ENCODE measurements around the gene NUAK2.
"Not testable (repeated sequence)": the region's sequence is repeated elsewhere in the genome, so short reads cannot be mapped to it uniquely, and the experiment has no call there.

NUAK2 gene

DNA sequence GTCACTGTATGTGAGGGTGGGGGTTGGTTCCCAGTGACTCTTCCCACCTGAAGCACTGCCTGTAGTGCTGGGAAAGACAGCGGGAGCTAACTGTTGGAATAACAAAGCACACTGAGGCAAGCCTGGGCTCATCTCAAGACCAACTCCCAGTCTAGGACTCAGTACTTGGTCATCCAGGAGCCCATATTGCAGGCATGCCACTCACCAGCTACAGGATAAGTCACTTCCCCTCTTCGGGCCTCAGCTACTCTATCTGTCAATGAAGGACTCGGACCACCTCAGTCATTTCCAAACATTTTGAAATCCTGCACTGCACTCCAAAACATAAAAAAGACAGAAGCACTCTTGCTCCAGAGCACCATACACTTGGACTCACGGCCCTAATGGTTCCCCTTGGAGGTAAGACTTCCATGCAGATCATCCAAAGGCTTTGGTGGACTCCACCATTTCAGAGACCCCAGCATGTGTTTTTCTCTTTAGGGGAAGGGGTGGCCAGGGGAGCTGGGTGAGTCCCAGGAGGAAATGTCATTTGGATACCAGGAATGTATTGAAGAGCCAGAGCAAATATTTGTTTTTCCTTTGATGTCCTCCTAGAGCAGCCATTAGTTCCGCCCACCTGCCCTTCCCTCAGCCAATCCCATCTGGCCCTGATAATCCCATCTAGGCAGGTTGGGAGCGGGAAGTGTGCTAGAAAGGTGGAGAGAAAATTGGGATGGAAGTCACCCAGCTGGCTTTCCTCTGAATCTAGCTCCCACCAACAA is 3.1 kb downstream of the NUAK2 start:
- no peak for DNase-seq

DNA sequence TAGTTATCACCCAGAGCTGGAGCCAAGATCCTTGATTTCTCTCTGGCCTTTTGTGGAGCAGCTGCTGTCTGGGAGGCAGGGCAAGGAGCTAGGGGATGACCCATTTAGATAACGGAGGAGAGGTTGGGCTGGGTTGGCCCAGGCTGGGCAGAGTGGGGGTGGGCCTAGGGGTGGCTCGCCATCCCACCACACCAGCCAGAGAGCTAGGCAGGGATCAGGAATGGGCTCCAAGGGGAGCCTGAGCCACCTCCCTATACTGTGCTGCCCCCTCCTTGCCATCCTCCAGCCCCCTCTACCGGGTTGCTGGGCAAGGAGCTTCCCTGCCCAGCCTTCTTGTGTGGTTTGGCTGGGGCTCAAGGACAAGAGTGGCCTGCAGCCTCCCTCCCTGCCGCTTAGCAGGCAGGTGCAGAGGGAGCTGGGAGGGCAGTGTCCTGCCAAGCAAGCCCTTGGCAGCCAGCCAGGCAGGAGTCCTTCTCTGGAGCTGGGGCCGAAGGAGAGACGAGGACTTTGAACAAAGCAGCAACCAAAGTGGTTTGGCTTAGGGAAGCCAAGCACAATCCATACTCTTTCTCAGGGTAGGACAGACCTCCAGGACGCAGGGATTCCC is 4.1 kb downstream of the NUAK2 start:
- DNase-seq, result no peak

DNA sequence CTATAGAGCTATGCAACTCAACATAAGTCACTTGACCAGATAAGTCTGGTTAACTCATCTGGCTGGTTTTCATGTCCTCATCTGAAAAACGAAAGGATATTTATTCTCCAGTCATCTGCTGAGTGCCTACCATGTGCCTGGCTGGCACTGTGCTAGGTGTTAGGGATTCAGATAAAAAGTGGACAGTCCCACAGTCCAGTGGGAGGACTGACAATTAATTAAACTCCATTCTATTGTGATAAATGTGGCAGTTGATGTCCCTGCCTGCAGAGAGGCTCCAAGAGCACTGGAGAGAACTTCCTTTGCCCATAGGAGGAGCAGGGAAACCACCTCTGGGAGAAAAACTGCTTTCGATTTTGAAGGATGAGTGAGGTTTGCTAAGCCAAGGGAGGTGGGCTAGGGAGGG is 5.4 kb downstream of the NUAK2 start:
- DNase-seq, result no peak

DNA sequence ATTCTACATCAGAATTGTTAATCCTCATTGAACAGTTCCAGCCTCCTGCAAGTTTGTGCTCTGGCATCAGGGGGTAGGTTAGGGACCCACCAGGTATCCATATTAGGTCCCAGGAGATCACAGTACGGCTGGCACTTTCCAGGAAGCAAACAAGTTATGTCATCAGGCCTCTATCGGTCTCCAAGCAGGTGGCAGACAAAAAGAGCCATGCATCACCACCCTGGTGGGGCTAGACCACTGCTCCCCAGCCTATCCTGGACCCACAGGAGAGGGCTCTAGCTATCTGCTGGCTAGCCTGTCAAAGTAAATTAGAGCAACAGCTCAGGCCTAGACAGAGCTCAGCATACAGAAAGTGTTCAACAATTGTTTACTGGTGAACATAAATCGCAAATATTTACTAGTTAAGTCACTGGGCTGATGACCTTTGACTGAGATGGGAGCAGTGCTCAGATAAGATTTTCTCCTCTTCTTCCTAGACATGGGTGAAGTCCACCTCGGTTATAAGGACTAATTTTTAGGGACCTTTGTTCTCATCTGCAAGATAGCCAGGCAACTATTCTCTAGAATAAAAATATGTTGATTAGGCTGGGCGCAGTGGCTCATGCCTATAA is 6.4 kb downstream of the NUAK2 start:
- no peak for DNase-seq

DNA sequence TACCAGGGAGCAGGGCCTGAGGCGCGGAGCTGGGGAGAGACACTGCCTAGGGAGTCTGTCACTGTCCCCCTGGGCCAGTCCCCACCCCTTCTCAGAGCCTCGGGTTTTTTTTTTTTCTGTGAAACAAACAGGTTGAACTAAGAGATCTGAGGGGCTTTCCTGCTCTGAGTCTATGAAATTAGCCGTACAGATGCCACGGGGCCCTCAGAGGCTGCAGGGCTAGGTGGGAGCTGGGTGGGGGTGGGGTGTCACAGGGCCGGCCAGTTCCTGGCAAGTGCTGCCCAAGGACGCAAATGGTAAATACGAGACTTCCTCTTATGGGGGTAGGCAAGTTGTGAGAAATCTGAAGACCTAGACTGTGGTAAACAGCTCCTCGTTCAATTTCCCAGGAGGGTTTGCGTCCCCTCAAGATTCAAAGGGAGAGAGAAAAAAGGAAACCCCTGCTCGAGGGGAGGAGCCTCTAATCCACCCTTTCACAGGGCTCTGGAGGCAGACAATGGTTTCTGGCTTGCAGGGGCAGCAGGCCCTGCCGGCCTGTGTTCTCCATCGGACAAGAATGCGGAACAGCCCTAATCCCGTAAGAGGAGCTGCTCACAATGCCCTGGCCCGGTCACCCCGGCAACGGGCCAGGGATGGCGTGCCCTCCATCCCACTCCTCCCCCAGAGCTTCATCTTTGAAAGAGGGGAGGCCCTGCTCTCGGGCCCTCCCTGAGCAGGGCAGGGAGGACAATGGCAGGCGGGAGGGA is 7.8 kb downstream of the NUAK2 start:
- no peak for DNase-seq

DNA sequence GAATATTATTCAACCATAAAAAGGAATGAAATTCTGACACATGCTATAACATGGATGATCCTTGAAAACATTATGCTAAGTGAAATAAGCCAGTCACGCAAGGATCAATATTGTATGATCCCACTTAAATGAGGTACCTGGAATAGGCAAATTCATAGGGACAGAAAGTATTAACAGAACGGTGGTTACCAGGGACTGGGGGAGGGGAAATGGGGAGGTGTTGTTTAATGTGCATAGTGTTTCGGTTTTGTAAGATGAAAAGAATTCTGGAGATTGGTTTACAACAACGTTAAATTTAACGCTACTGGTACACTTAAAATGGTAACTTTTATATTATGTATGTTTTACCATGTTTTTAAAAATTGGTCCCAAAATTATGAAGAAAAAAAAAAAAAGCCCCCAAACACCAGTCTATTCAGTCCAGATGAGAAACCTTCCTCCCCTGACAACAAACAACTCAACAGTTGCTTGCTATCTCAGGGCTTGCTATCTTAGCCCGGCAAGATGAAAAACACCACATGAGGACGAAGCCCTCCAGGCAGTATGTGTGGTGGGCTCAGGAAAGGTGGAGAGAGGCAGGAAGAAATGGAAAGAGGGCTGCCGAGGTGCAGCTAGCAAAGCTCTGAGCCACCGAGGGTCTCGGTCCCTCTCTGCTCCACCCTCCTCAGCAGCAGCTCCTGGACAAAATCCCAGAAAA is 8.5 kb downstream of the NUAK2 start:
- no peak for DNase-seq

DNA sequence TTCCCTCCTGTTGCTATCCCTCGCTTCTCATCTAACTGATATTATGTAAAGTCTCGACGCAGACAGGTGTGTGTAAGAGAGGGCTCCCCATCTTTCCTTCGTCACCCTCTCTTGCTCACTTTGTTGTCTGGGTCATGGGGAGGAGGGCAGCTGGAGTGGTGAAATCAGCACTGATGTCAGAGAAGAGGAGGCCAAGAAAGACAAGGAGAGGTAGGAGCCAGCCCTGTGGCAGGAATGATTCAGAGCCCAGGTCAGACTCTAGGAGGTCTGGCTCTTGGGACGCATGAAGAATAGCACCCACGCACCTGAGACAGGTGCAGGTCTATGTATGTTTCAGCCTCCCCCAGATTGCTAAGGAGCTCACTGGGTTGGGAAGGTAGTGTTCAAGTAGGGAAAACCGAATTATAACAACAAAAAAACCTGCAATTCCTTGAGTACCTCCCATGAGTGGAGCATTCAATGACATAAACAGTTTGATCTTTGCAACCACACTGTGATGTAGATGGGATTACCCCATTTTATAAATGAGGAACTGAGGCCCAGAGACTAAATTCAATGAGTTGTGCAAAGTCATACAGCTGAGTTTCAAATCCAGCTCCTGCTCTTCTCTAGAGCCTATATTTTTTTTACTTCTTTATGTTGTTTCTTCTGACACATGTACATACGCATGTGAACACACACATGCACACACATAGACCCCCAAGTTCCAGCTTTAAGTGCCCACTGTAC is 10.4 kb downstream of the NUAK2 start:
- no peak for DNase-seq

DNA sequence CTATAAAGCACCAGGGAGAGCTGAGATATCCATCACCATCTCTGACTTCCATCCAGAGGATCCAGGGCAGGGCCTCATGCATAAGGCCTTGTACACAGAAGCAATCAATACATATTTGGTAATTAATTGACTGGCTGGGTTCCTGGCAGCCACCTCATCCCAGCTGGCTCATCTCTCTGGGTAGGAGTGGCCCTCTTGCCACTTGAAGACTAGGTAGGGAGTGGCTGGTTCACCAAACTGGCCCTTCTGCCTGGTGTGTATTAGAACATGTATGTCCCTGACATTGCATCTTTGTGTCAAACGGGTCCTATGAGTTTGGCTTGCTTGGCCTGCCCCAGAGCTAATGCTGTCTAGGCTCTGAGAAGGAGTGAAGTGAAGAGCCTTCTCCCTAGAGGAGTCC is 11.8 kb downstream of the NUAK2 start:
- no peak for DNase-seq

DNA sequence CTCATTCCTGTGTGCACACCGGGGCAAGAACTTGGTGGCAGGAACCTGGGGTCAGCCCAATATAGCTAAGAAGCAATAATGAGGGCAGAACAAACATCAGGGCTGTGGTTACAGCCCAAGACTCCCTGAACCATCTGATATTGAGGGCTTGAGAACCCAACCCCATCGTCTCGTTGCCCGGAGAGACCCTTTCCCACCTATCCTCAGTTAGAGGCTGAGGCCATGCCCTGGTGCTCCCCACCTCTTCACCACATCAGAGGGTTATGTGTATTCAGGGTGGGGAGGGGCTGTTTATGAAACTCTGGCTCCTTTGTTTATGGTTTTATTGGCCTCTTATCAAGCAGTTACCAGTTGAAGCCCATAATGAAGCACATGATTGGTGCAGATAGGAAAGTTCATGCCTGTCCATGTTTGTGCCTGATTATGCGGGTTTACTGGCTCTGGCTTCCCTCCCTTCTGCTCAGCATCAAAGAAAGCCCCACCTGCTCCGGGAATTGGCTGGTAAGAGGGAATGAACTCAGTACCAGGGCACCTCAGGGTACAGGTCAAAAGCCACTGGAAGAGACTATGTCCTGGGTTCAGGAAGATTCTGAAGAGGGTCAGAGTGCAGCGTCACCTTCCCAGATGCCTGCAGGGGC is 14.5 kb downstream of the NUAK2 start:
- no peak for DNase-seq

DNA sequence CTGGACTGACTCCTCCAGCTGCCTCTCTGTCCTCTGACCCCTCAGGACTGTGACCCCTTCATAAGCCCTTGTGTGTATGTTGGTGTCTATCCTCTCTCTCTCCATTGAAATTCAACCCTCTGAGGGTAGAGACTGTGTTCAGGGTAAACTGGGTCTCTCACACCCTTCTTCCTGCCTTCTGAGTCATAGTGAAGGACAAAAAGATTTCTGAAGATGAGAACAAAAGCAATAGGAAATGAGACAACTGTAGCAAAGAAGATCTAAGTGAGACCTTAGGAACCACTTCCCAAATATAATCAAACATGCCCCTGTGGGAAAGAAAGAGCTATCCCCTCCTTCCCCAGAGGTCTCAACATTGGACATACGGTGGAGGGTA is 16.9 kb downstream of the NUAK2 start:
- DNase-seq, result no peak

DNA sequence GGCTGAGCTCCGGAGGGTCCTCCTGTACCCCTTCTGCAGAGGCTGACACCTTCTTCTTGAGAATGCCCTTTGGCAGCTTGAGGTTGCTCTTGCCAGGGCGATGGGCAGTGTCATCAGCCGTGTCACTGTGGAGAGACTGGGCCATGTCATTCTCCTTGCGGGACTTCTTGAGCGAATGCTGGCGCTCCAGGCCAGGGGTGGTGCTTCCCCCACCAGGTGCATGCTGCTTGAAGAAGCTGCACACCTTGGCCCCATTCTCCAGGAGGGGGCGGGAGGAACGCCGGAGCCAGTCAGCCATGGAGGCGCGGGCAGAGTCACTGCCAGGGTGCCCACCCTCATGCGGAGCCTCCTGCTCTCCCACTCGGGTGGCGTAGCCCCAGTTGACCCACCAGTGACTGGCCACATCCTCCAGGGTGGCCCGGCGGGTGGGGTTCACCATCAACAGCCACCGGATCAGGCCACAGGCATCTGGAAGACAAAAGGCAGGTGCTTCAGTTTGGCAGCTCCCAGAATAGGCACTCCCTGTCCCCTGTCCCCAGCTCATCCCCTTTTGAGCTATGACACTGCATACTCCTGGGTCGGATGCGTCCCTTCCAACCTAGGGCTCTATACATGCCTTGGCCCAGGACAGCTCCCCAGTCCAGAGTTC is 17.4 kb downstream of the NUAK2 start:
- DNase-seq, result no peak

DNA sequence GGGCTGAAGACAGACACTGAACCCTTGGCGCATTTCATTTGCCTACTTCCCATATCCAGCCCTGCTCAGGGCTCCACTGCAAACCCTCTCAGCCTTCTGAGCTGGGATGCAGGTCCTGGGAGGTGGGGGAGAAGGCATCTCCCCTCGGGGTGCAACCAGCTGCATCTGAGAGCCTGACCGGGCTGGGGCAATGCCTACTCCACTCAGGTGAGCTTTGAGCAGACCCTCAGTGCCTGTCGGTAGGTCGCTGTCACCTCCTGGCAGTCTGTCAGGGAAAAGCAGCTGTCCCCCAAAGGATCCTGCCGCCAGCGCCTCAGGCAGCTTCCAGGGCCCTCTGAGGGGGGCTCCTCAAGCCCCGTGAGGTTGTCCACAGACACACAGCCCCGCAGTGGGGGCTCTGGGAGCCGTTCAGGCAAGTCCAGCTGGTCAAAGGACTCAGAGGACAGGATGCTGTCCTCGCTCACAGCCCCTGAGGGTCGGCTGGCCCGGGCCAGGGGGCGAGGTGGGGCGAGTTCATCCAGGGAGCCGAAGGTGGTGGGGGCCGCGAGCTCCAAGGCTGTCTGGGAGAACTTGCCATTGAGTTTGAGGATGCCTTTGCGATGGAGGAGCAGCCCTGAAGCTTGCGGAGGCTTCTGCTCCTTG is 18.2 kb downstream of the NUAK2 start:
- DNase-seq, result no peak

DNA sequence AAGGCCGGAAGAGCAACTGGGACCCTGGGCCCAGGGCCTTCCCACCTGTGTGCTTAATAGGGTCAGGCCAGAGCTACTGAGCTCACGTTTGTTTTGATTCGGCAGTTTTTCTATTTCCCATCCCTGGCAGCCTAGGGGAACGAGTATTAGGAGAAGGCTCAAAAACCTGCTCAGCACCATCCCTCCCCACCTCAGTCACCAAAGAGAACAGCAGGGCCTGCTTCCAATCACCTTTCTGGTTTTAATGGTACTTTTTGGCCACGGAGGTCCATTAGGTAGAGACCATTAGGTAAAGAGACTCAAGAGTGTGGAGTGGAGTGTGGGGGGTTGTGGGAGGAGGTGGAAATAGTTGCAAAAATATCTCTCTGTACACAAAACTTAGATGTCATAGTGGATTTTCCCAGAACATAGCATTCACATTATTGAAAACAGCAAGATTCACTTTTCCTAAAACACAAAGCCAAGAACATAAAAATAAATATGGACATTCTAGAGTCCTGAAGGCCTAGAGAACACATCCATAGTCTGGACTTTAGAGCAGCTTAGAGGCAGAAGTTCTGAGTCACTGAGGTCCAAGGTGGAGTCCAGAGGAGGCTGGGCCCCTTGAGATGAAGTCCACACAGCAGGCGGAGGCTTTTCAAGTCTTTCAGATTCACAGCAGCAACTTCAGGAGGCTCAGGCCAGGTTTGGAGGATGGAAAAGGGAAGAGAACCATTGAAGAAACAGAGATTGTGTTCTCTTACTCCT is 19.5 kb downstream of the NUAK2 start:
- no peak for DNase-seq

DNA sequence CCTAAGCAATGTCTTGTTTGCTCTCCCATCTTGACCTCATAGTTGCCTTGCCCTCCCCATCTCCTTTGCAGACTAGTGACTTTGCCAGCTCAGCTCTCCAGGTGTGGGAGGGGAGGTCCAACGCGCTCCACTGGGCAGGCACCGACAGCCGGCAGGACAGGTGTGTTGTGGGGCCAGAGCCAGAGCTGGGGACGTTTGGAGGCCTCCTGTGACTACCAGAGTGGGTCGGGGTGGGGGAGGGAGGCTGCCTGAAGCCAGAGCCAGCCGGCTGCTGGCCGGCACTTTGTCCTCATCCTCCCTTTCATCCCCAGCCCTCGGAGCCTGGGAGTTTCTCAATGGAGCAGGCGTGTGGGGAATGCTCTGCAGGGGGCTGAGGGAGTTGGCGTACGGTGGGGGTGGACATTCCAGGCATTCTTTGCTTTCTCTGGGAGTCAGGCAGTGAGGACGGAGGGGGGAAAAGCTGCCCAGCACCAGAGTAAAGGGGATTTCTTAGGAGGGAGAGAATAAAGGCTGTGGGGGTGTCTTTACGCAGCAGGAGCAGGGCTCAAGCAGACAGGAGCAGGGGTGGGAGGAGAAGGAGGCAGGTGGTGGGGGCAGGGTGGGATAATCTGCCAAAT is 20.2 kb downstream of the NUAK2 start:
- no peak for DNase-seq

DNA sequence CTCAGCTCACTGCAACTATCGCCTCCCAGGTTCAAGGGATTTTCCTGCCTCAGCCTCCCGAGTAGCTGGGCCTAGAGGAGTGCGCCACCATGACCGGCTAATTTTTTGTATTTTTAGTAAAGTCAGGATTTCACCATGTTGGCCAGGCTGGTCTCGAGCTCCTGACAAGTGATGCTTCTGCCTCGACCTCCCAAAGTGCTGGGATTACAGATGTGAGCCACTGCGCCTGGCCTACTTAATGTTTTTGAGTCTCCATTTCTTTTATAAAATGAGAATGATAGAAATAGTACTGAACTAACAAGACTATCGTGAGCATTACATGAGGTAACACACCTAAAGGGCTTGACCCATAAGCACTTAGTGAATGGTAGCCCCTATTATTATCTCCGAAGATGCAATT is 21.4 kb downstream of the NUAK2 start:
- no peak for DNase-seq

DNA sequence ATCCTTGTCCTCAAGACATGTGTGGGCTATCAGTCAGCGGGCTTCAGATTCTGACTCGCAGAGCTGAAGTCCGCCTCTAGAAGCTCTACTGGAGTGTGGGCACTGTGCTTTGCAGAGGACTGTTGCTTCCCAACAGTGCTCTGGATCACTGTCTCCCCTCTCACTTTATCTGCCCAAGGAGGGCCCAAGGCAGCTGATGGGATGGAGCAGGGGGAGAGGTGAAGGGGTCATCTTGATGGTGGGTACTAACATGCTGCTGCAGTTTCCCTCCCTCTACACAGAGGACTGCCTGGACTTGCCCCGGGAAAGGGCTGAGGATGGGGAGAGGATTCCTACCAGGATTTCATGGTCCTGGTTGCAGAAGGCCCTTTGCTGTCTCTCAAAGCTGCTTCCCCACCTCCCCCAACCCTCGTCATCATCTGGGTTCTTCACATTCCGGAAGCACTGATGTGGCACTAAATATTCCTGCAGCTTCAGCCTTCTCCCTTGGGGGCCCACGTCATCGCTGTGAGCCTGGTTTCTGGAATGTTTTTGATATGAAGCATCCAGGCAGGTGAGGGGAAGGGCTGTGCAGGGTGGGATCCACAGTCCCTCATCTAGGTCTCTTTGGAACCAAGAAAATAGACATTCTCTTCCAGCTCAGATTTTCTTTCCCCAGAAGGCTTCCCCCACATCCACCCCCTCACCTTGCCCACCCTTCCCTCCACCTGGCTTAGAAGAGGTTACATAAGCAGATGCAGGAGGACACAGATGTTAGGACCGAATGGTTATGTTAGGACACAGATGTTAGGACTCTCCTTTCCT is 23.2 kb downstream of the NUAK2 start:
- DNase-seq, result no peak

DNA sequence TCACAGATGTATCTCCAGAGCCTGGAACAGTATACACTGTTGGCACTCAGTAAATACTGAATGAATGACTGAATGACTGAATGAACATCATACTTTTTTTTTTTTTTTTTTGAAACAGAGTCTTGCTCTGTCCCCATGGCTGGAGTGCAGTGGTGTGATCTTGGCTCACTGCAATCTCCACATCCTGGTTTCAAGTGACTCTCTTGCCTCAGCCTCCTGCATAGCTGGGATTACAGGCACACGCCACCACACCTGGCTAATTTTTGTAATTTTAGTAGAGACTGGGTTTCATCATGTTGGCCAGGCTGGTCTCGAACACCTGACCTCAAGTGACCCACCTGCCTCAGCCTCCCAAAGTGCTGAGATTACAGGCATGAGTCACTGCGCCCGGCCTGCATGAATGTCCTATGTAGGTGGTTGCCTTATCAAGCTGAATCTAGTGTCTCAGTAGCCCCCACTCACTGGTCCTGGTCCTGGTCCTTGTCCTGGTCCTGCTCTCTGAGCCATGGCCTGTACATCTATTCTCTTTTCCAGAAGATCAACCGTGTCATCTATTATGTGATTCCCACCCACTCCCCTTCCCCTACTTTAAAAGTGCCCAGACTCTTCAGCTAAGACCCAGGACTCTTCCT is 23.9 kb downstream of the NUAK2 start:
- not testable (repeated sequence) for DNase-seq

DNA sequence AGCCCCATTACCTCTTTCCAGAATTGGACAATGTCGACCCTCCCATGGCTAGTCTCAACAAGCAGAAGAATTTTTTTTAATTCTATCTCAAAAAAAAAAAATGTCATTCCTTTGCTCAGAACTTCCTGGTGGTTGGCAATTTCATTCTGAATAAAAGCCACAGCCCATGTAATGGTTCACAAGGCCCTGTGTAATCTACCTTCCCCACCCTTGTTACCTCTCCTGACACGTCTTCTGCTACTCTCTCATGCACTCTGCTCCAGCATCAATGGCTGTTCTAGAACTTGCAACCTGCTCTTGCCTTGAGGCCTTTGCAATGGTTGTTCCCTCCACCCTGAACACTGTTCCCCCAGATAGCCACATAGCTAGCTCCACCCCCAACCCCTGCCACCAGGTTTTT is 25.4 kb downstream of the NUAK2 start:
- DNase-seq, result no peak

Measured in effector CD4-positive, alpha-beta T cell (primary cell).